Coronary artery (tissue), 2 donors: Measurements from ENCODE around the gene C17orf114.
A peak's percentile ranks its signal among the peaks of the same experiment; 100 is the strongest.

ENCODE experiments used
- DNase-seq: peaks from one replicate; pipeline ENCODE4 v3.0.0-alpha.2; 2017; ENCODE audit warnings: low spot score
- H3K27ac ChIP-seq, 2 donors: fragments of 200-600 bp; sonication (generic); one replicate each; pipeline ENCODE4 v1.5.1; 2016 to 2019
- H3K4me3 ChIP-seq: fragments of 200-600 bp; sonication (generic); 2 replicates; pipeline ENCODE4 v1.5.1; 2016; ENCODE audit warnings: mild to moderate bottlenecking, moderate library complexity
- CTCF ChIP-seq: fragments of 200-600 bp; sonication (generic); IDR thresholded peaks from one replicate; pipeline ENCODE4 v1.5.1; 2019; ENCODE audit warnings: antibody characterized with exemption

Gene C17orf114

GRCh38 chr17:4777969-4778760, 24.0 kb downstream of the C17orf114 start:
- no peak for TF ChIP-seq CTCF
- DNase-seq = no peak
- H3K4me3 ChIP-seq = no peak overlapping the region
- H3K27ac ChIP-seq = no peak overlapping the region

GRCh38 chr17:4772235-4772613, 29.9 kb downstream of the C17orf114 start:
- Histone ChIP-seq H3K27ac (no peak overlapping the region), H3K4me3 (no peak overlapping the region)
- no peak for TF ChIP-seq CTCF
- no peak for DNase-seq

- DNase-seq = no peak
- no peak within 1 kb of the TSS for H3K27ac ChIP-seq
- no peak within 1 kb of the TSS for H3K4me3 ChIP-seq
- no peak for TF ChIP-seq CTCF
These were observed 30.5 kb downstream of the C17orf114 start, which contains the start of gene TM4SF5 for GRCh38 chr17:4771519-4772234. Gene TM4SF5, plus strand, starts transcription at chr17:4771886. Its CDS starts 37 bp downstream, at chr17:4771923.

- no peak for TF ChIP-seq CTCF
- no peak for DNase-seq
- Histone ChIP-seq H3K4me3 (no peak overlapping the region), H3K27ac (no peak overlapping the region)
These were observed 32.5 kb downstream of the C17orf114 start for GRCh38 chr17:4769628-4770027.

- peak overlapping the region in 1 of 2 donors; percentile 8 for H3K27ac ChIP-seq
- no peak for DNase-seq
- TF ChIP-seq CTCF = no peak
- H3K4me3 ChIP-seq = no peak overlapping the region
These were observed 33.8 kb downstream of the C17orf114 start for GRCh38 chr17:4768298-4768697.

GRCh38 chr17:4766723-4767122, 35.4 kb downstream of the C17orf114 start:
- no peak overlapping the region for H3K4me3 ChIP-seq
- peak overlapping the region in 1 of 2 donors; percentile 17 for H3K27ac ChIP-seq
- no peak for TF ChIP-seq CTCF
- no peak for DNase-seq
